Brain microvascular endothelial cell (primary cell): ENCODE data around the gene P3H2.

Source experiments
- DNase-seq: peaks from one replicate; pipeline ENCODE4 v3.0.0-alpha.2; 2020
- H3K27ac ChIP-seq: fragments of 250-450 bp; sonication (Bioruptor Pico); 2 replicates; pipeline ENCODE4 v1.5.1; 2020; ENCODE audit warnings: mild to moderate bottlenecking, moderate library complexity
- H3K27me3 ChIP-seq: fragments of 250-450 bp; sonication (Bioruptor Pico); replicated peaks from 2 replicates; pipeline ENCODE4 v1.5.1; 2020; ENCODE audit warnings: mild to moderate bottlenecking
- H3K36me3 ChIP-seq: fragments of 250-450 bp; sonication (Bioruptor Pico); replicated peaks from 2 replicates; pipeline ENCODE4 v1.5.1; 2020; ENCODE audit warnings: mild to moderate bottlenecking
- H3K4me3 ChIP-seq: 2 replicates; pipeline ENCODE4 v1.5.1; 2011; ENCODE audit warnings: low read depth, mild to moderate bottlenecking, control low read depth, low read length, moderate library complexity
- CTCF ChIP-seq: IDR thresholded peaks from 2 replicates; pipeline ENCODE4 v1.5.1; 2011; ENCODE audit warnings: low read depth, mild to moderate bottlenecking, moderate library complexity, low read length, control low read depth, inconsistent platforms; ENCODE audit errors: missing control alignments
- in situ Hi-C: cut with HindIII; loops from 2 replicates; pipeline ENCODE4 v1.10.0; 2017; ENCODE audit warnings: low sequenced_read_pairs, low pct_ligation_motif_present

Gene P3H2

GRCh38 chr3:189988854-189989253 is 131.8 kb downstream of the P3H2 start:
- in situ Hi-C loops, result no loop called here
- no peak for TF ChIP-seq CTCF
- no peaks in the 10 kb centered on the region for H3K36me3 ChIP-seq
- no peak overlapping the region for H3K27ac ChIP-seq
- no peak for DNase-seq
- H3K27me3 ChIP-seq, result no peaks in the 10 kb centered on the region
- no peak overlapping the region for H3K4me3 ChIP-seq

GRCh38 chr3:189988322-189988721 is 132.4 kb downstream of the P3H2 start:
- no peaks in the 10 kb centered on the region for H3K36me3 ChIP-seq
- TF ChIP-seq CTCF, result no peak
- no peak for DNase-seq
- no peak overlapping the region for H3K27ac ChIP-seq
- no peak overlapping the region for H3K4me3 ChIP-seq
- no peaks in the 10 kb centered on the region for H3K27me3 ChIP-seq
- in situ Hi-C loops, result no loop called here

- H3K36me3 ChIP-seq, result no peaks in the 10 kb centered on the region
- H3K27ac ChIP-seq, result no peak overlapping the region
- no peak for TF ChIP-seq CTCF
- DNase-seq, result peak; percentile 21
- in situ Hi-C loops, result no loop called here
- H3K27me3 ChIP-seq, result no peaks in the 10 kb centered on the region
- H3K4me3 ChIP-seq, result no peak overlapping the region
These were observed 134.7 kb downstream of the P3H2 start for GRCh38 chr3:189985948-189986347.

- no peak for TF ChIP-seq CTCF
- in situ Hi-C loops, result no loop called here
- H3K4me3 ChIP-seq, result no peak overlapping the region
- no peak overlapping the region for H3K27ac ChIP-seq
- no peak for DNase-seq
- H3K36me3 ChIP-seq, result no peaks in the 10 kb centered on the region
- no peaks in the 10 kb centered on the region for H3K27me3 ChIP-seq
These were observed 137.1 kb downstream of the P3H2 start for GRCh38 chr3:189983612-189984011.

GRCh38 chr3:189982321-189982945 is 138.3 kb downstream of the P3H2 start:
- in situ Hi-C loops, result no loop called here
- Histone ChIP-seq H3K27ac (peak overlapping the region; percentile 51), H3K4me3 (no peak overlapping the region), H3K27me3 (no peaks in the 10 kb centered on the region), H3K36me3 (no peaks in the 10 kb centered on the region)
- DNase-seq, result no peak
- no peak for TF ChIP-seq CTCF

- TF ChIP-seq CTCF, result no peak
- no peak overlapping the region for H3K4me3 ChIP-seq
- peak; percentile 78 for DNase-seq
- peak overlapping the region; percentile 51 for H3K27ac ChIP-seq
- H3K36me3 ChIP-seq, result no peaks in the 10 kb centered on the region
- in situ Hi-C loops, result no loop called here
- H3K27me3 ChIP-seq, result no peaks in the 10 kb centered on the region
These were observed 139.0 kb downstream of the P3H2 start for GRCh38 chr3:189981668-189982067.
